ENCODE data around the gene INTS3.
"Not testable (repeated sequence)": the region's sequence is repeated elsewhere in the genome, so short reads cannot be mapped to it uniquely, and the experiment has no call there.

The INTS3 gene

DNA sequence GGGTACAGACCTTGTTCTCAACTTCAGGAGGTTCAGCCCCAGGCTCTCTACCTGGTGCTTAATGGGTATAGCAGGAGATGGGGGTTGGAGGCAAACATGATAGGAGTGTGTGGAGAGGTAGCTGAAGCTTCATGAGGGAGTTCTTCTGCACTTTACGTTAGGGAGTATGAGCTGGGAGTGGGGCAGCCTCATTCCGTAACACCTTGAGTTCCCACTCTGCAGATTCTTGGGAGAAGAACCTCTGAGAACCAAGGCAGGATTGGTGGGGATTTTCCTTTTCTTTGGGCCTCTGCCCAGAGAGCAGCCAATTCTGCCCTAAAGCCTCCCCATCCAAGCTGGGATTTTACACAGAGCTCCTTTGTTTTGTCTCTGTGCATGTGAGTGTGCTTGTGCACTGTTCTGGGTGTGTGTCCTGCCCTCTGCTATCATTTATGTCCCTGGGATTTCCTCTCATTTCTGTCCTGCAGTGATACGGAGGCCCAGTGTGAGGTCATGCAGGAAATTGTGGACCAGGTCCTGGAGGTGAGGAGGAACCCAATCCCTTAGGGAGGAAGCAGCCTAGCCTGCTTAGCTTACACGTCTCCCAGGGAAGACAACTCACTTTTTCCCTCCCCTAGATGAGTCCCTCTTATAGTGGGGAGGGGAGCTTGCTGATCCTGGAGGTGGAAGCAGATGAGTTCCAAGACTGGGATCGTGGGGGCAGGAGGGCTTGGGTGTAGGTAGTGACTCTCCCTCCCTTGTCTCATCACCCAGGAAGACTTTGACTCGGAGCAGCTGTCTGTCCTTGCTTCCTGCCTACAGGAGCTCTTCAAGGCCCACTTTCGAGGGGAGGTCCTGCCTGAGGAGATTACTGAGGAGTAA lies 35.7 kb downstream of the INTS3 start:
- no peak overlapping the region for H3K4me3 Mint-ChIP-seq
- peaks cover 94% of the 10 kb centered on the region for H3K36me3 Mint-ChIP-seq (ENCODE audit: low read depth)
- no peaks in the 10 kb centered on the region for H3K9me3 Mint-ChIP-seq
- H3K4me1 Mint-ChIP-seq (ENCODE audit: low read depth), result no peaks in the 10 kb centered on the region
- H3K27me3 Mint-ChIP-seq, result no peaks in the 10 kb centered on the region
- peak overlapping the region; percentile 50 for H3K27ac Mint-ChIP-seq
- no peak for DNase-seq

DNA sequence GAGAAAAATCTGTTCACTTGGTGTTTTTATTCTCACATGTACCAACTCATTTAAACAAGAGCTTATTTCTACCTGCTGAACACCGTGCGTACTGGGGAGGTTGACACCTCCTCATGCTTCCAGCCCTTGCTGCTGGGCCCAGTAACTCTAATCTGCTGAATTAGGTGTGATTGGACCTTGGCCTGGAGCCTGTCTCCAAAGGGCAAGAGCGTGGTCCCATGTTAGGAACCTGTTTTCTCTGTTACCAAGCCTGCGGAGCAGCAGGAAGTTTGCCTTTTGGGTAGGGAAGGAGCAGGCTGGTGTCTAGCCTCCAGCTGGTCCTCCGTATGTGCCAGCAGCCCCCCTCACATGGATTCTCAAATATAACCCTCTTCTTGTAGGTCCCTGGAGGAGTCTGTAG lies 36.5 kb downstream of the INTS3 start:
- no peaks in the 10 kb centered on the region for H3K9me3 Mint-ChIP-seq
- H3K27ac Mint-ChIP-seq, result no peak overlapping the region
- H3K4me1 Mint-ChIP-seq (ENCODE audit: low read depth), result no peaks in the 10 kb centered on the region
- H3K27me3 Mint-ChIP-seq, result no peaks in the 10 kb centered on the region
- no peak overlapping the region for H3K4me3 Mint-ChIP-seq
- H3K36me3 Mint-ChIP-seq (ENCODE audit: low read depth), result peaks cover 95% of the 10 kb centered on the region
- no peak for DNase-seq

DNA sequence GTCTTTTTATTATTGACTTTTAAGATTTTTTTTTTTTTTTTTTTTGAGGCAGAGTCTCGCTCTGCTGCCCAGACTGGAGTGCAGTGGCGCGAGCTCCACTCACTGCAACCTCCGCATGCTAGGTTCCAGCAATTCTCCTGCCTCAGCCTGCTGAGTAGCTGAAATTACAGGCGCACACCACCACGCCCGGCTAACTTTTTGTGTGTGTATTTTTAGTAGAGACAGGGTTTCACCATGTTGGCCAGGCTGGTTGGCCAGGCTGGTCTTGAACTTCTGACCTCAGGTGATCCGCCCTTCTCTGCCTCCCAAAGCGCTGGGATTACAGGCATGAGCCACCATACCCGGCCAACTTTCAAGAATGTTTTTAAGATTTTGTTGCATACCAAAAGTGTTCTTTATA lies 38.8 kb downstream of the INTS3 start:
- DNase-seq; H3K9me3 Mint-ChIP-seq; H3K27me3 Mint-ChIP-seq; H3K4me1 Mint-ChIP-seq (ENCODE audit: low read depth); H3K4me3 Mint-ChIP-seq; H3K27ac Mint-ChIP-seq: not testable (repeated sequence)
- H3K36me3 Mint-ChIP-seq (ENCODE audit: low read depth), result peaks cover 89% of the 10 kb centered on the region

DNA sequence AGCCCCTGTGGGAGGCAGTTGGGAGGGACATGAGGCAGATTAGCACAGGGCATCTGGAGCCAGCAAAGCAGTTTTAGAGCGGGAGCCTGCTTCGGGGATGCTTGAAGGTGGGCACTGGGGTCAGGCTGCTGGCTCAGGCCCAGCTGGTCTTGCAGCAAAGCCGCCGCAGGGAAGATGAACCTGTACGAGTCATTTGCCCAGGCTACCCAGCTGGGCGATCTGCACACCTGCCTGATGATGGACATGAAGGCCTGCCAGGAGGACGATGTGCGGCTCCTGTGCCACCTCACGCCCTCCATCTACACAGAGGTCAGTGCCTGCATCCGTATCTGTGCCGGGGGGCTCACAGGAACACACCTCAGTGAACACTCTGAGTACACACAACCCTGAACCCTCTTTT lies 39.7 kb downstream of the INTS3 start:
- Mint-ChIP-seq H3K9me3 (no peaks in the 10 kb centered on the region), H3K27ac (no peak overlapping the region), H3K36me3 (ENCODE audit: low read depth) (peaks cover 86% of the 10 kb centered on the region), H3K4me1 (ENCODE audit: low read depth) (no peaks in the 10 kb centered on the region), H3K4me3 (no peak overlapping the region), H3K27me3 (no peaks in the 10 kb centered on the region)
- DNase-seq, result no peak

DNA sequence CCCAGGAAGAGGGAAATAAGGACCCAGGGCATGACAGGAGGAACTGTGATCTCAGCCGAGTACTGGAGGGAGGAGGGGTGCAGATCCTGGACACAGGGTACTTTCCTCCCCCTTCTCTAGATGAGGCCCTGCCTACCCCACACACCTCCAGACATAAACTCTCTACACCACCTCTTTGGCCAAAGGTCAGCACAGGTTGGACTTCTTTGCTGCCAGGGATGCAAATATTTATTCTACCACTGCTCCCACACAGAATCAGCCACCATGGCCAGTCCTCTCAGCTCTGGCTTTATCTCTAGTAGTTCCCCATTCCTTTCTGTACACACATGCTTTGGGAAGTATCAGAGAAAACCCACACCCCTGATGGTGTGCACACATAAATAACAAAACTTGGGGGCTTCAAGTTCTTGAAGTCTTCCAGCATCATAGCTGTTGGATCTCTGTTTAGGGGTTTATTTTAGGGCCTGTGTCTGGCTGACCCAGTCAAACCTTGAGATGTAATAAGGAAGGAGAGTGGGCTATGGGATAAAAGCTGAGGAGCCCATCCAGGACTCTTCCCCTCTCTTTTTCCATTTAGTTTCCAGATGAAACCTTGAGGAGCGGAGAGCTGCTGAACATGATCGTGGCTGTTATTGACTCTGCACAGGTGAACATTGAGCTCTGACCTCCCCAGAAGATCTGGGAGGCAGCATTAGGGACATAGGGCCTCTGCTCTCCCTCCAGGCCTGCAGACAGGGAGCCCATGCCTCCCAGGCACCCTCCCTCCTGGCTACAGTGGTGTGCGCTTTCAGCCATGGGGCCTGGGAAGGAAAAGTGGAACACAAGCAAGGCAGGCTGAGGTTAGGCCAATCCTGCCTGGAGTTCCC lies 40.7 kb downstream of the INTS3 start:
- Mint-ChIP-seq H3K9me3 (no peaks in the 10 kb centered on the region), H3K27me3 (no peaks in the 10 kb centered on the region), H3K4me1 (ENCODE audit: low read depth) (peaks cover 2% of the 10 kb centered on the region), H3K27ac (no peak overlapping the region), H3K4me3 (no peak overlapping the region), H3K36me3 (ENCODE audit: low read depth) (peaks cover 86% of the 10 kb centered on the region)
- DNase-seq, result no peak

DNA sequence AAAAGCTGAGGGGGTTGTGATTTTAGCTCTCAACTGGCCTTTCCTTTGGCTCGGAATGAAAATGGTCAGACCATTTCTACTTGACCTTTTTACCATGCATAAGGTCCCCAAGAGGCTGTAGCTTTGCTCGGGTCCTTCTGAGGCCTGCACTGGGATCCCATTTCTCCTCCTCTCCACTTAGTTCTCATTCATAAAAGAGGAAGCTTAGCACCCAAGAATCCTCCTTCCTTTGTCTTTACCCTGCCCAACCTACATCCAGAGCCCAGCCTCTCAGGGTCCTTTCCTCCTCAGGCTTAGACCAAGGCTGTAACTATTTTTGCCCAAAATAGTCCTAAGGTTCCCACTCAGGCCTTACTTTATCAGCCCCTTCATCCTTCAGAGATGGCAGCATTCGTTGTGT lies 41.4 kb downstream of the INTS3 start:
- H3K4me3 Mint-ChIP-seq, result no peak overlapping the region
- no peak for DNase-seq
- no peaks in the 10 kb centered on the region for H3K27me3 Mint-ChIP-seq
- peaks cover 9% of the 10 kb centered on the region for H3K4me1 Mint-ChIP-seq (ENCODE audit: low read depth)
- H3K9me3 Mint-ChIP-seq, result no peaks in the 10 kb centered on the region
- H3K36me3 Mint-ChIP-seq (ENCODE audit: low read depth), result peaks cover 86% of the 10 kb centered on the region
- peak overlapping the region; percentile 35 for H3K27ac Mint-ChIP-seq

DNA sequence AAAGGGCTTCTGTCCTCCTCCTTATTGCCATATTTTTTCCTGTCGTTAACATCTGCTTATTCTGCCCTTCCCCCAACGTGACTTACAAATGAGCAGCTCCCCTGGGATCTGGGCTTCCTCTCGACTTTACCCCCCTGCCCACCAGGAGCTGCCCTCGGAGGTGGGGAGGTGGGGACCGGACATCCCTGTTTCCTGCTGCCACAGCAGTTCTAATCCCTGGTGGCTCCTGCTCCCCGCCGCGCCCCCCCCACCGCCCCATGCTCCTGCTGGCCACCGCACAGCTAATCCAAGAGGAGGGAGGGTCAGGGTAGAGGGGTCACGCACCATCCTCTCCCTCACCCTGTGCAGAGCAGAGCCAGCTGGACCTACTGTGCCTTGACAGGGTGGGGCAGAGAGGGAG lies 42.9 kb downstream of the INTS3 start:
- Mint-ChIP-seq H3K27ac (no peak overlapping the region), H3K27me3 (no peaks in the 10 kb centered on the region), H3K4me3 (no peak overlapping the region), H3K9me3 (no peaks in the 10 kb centered on the region), H3K36me3 (ENCODE audit: low read depth) (peaks cover 78% of the 10 kb centered on the region), H3K4me1 (ENCODE audit: low read depth) (peaks cover 19% of the 10 kb centered on the region)
- no peak for DNase-seq

DNA sequence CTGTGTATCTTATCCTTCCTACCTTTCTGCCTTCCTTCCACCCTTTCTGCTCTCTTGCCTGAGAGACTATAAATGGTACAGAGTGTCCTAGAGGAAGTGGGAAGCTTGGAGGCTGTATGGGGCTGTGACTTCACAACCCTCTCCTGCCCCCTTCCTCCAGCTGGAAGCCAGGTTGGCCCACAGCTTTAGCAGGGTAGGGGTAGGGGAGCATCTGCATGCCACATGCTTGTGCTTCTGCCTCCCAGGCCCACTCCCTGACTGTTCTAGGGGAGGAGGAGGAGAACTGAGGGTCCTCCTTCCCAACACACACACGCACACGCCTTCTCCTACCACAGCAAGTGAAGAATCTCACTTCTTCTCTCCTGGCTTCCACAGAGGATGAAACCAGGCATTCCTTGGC lies 43.4 kb downstream of the INTS3 start:
- H3K36me3 Mint-ChIP-seq (ENCODE audit: low read depth), result peaks cover 74% of the 10 kb centered on the region
- H3K4me3 Mint-ChIP-seq, result no peak overlapping the region
- peaks cover 21% of the 10 kb centered on the region for H3K4me1 Mint-ChIP-seq (ENCODE audit: low read depth)
- no peaks in the 10 kb centered on the region for H3K9me3 Mint-ChIP-seq
- no peak overlapping the region for H3K27ac Mint-ChIP-seq
- no peaks in the 10 kb centered on the region for H3K27me3 Mint-ChIP-seq
- DNase-seq, result no peak

DNA sequence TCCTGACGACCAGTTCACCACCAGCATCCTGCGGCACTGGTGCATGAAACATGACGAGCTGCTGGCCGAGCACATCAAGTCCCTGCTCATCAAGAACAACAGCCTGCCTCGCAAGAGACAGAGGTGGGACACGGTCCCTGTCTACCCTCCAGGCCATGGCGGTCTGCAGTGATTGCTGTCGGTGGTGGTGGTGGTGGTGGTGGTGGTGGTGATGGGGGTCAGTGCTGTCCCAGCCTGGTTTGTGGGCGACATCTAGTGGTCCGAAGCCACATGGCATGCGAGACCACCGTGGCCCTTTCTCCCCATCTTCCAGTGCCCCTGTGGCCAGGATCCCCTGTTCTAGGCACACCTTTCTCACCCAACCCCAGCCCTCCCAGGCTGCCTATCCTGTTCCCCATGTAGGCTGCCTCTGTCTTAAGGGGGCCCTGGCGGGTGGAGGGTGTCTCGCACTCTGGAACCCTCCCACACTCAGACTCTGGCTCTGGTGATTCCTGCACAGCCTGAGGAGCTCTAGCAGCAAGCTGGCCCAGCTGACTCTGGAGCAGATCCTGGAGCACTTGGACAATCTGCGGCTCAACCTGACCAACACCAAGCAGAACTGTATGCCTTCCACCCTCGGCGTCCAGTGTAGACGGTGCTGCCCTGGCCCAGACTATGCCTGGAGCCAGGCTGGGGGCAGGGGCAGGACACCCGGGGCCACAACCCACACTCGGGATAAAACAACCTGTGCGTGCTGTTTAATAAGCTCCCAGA lies 44.2 kb downstream of the INTS3 start:
- Mint-ChIP-seq H3K9me3 (no peaks in the 10 kb centered on the region), H3K36me3 (ENCODE audit: low read depth) (peaks cover 67% of the 10 kb centered on the region), H3K27me3 (no peaks in the 10 kb centered on the region), H3K27ac (no peak overlapping the region), H3K4me1 (ENCODE audit: low read depth) (peaks cover 27% of the 10 kb centered on the region), H3K4me3 (no peak overlapping the region)
- DNase-seq, result no peak

DNA sequence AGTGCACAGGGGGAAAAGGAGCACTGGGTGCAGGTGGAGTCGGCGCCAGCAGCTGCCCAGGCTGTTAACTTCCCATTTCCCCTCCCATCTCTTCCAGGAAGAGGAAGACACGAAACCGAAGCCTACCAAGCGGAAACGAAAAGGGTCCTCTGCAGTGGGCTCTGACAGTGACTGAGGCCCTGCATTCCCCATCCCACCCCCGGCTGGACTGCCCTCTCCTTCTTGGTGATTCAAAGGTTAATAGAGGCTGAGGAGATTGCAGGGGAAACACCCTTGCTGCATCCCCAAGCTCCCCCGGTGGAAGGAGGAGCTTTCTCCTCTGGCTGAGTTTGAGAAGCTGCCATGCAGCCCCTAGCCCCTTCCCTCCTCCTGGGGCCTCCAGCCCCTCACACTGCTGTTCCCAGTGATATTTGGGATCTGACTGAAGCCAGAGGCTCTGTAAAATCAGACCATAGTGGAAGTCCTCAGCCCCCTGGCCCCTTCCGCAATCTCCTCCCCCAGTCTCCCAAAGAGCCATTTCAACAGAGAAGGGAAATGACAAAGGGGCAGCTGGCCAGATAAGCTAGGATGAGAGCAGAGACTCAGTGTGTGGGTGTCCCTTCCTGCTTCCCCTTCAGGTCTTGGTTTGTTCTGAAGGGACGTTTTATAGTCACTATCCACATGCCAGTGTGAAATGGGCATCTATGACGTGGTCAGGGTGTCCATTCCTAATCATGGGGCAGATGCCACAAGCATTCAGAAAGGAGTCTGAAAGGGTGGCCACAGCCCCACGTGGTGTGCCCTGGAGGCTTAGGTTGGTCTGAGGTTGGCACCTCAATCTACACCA lies 45.5 kb downstream of the INTS3 start:
- peaks cover 55% of the 10 kb centered on the region for H3K36me3 Mint-ChIP-seq (ENCODE audit: low read depth)
- no peak overlapping the region for H3K4me3 Mint-ChIP-seq
- no peaks in the 10 kb centered on the region for H3K27me3 Mint-ChIP-seq
- DNase-seq, result no peak
- H3K27ac Mint-ChIP-seq, result peak overlapping the region; percentile 24
- H3K9me3 Mint-ChIP-seq, result no peaks in the 10 kb centered on the region
- peaks cover 28% of the 10 kb centered on the region for H3K4me1 Mint-ChIP-seq (ENCODE audit: low read depth)

DNA sequence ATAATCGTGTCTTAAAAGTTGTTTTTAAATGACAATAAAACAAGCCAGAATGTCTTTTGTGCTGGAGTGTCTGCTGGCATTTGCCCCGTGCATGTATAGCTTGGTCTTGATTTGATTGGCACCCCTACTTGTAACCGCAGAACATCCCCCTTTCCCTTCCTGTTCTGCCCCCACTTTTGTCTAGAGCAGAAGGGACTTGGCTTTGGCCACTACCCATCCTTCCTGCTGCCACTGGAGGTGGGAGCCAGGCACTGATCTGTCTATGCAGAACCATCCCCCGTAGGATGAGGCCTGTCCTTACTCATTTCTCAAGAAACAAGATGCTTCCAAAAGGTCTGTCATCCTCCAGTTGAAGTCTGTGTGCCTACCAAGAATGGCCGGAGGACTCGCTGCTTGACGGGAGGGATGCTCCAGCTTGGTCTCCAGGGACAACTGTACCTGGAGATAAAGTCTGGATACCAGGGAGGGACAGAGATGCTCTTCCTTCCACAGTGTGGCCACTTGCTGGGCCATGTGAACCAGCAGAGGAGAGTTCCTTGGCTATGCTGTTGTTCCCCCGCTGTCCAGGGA lies 46.3 kb downstream of the INTS3 start:
- Mint-ChIP-seq H3K9me3 (no peaks in the 10 kb centered on the region), H3K27me3 (no peaks in the 10 kb centered on the region), H3K4me1 (ENCODE audit: low read depth) (peaks cover 28% of the 10 kb centered on the region), H3K27ac (peak overlapping the region; percentile 24), H3K4me3 (no peak overlapping the region), H3K36me3 (ENCODE audit: low read depth) (peaks cover 47% of the 10 kb centered on the region)
- DNase-seq, result no peak

DNA sequence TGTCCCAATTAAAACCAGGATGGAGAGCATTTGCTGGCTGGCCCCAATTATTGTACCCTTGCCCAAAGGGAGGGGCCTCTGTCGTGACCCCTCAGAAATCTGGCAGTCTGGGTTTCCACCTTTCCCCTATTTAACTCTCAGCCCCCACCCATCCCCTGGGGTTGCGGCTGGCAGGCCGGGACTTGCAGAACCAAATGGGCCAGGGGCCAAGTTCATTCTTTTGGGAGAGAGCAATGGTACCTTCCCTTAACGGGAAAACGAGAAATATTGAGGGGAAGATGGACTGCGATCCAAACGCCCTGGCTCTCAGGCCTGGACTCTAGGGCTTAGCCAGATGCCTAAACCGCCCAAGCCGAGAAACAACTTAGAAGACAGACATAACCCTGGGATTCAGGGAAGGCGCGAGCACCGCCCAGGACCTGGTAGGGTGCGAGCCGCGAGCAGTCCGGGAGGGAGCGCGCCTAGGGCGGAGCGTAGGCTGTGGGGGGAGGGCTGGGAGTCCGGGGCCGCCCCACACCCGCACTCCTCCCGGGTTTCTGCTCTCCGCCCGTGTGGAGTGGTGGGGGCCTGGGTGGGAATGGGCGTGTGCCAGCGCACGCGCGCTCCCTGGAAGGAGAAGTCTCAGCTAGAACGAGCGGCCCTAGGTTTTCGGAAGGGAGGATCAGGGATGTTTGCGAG lies 47.1 kb downstream of the INTS3 start, which contains the start of gene SLC27A3:
Gene SLC27A3 (plus strand): TSS at position 628 of the 678 bp plus-strand sequence. CDS start 91 bp downstream, outside the sequence.
- H3K4me3 Mint-ChIP-seq, result peak within 1 kb of the TSS; percentile 75
- H3K27me3 Mint-ChIP-seq, result no peaks in the 10 kb centered on the region
- no peak within 1 kb of the TSS for H3K27ac Mint-ChIP-seq
- no peaks in the 10 kb centered on the region for H3K9me3 Mint-ChIP-seq
- no peak for DNase-seq
- peaks cover 39% of the 10 kb centered on the region for H3K36me3 Mint-ChIP-seq (ENCODE audit: low read depth)
- peaks cover 28% of the 10 kb centered on the region for H3K4me1 Mint-ChIP-seq (ENCODE audit: low read depth)
